Measurements from ENCODE around the gene FEM1A. TPM values are rescaled to one million over a fixed set of nuclear protein-coding genes. Genes with fewer than 3 reads are reported as not detected.
"Not testable (repeated sequence)": the region's sequence is repeated elsewhere in the genome, so short reads cannot be mapped to it uniquely, and the experiment has no call there.

FEM1A gene
- total RNA-seq, 1 donor from 2014 or later = 16.7 TPM

- intact Hi-C loops (cut with micrococcal nuclease) = no loop called here
These were observed 53.0 kb downstream of the FEM1A start for GRCh38 chr19:4844348-4845179.

GRCh38 chr19:4845975-4846374 is 54.4 kb downstream of the FEM1A start:
- intact Hi-C loops (cut with micrococcal nuclease) = not testable (repeated sequence)

- intact Hi-C loops (cut with micrococcal nuclease) = no loop called here
These were observed 55.8 kb downstream of the FEM1A start for GRCh38 chr19:4847190-4847973.

- intact Hi-C loops (cut with micrococcal nuclease) = no loop called here
These were observed 57.5 kb downstream of the FEM1A start for GRCh38 chr19:4849019-4849418.

Other genes starting within 250 kb of the FEM1A start
- not detected in 2 replicates for gene SEMA6B, start 232.1 kb upstream of the FEM1A start, total RNA-seq
- 22.2 and 23.5 TPM in 2 replicates for gene TNFAIP8L1, start 152.2 kb upstream of the FEM1A start, total RNA-seq
- gene MYDGF, start 121.4 kb upstream of the FEM1A start, total RNA-seq = 90.6 and 94.5 TPM in 2 replicates
- gene DPP9, start 67.9 kb upstream of the FEM1A start, total RNA-seq = 98.7 and 109 TPM in 2 replicates
- 25.9 and 26.3 TPM in 2 replicates for gene TICAM1, start 40.0 kb downstream of the FEM1A start, total RNA-seq
- gene PLIN3, start 75.9 kb downstream of the FEM1A start, total RNA-seq = 30.3 and 36.2 TPM in 2 replicates
- 2.1 TPM in 2 replicates for gene ARRDC5, start 111.2 kb downstream of the FEM1A start, total RNA-seq
- 97.2 and 102 TPM in 2 replicates for gene UHRF1, start 117.8 kb downstream of the FEM1A start, total RNA-seq
- 39.1 and 43.7 TPM in 2 replicates for gene KDM4B, start 177.4 kb downstream of the FEM1A start, total RNA-seq